HepG2 (cell line): ENCODE results near the gene MRPS14. TPM values are rescaled to one million over a fixed set of nuclear protein-coding genes. Genes with fewer than 3 reads are reported as not detected.

Source experiments
- ATF3 ChIP-seq: sonication (generic); formaldehyde crosslinking; IDR thresholded peaks from 2 replicates; pipeline ENCODE4 v1.4.0; 2020; ENCODE audit warnings: missing genetic modification reagents
- BHLHE40 ChIP-seq: IDR thresholded peaks from 2 replicates; pipeline ENCODE4 v1.6.1; 2011; ENCODE audit warnings: low read length, improper control_type of control experiment
- FOXJ3 ChIP-seq: sonication (generic); formaldehyde crosslinking; IDR thresholded peaks from 2 replicates; pipeline ENCODE4 v1.4.0; 2020; ENCODE audit warnings: missing genetic modification reagents, mild to moderate bottlenecking, borderline replicate concordance
- FUBP1 ChIP-seq: sonication (generic); formaldehyde crosslinking; IDR thresholded peaks from 2 replicates; pipeline ENCODE4 v1.5.1; 2020; ENCODE audit warnings: missing genetic modification reagents, mild to moderate bottlenecking, borderline replicate concordance
- GLI4 ChIP-seq: sonication (generic); formaldehyde crosslinking; IDR thresholded peaks from 2 replicates; pipeline ENCODE4 v1.5.1; 2020; ENCODE audit warnings: missing genetic modification reagents, mild to moderate bottlenecking, moderate library complexity, borderline replicate concordance
- ISL2 ChIP-seq: sonication (generic); formaldehyde crosslinking; IDR thresholded peaks from 2 replicates; pipeline ENCODE4 v1.5.0; 2020; ENCODE audit warnings: missing genetic modification reagents
- MTA1 ChIP-seq: sonication (generic); formaldehyde crosslinking; IDR thresholded peaks from 2 replicates; pipeline ENCODE4 v1.4.0; 2020; ENCODE audit warnings: missing genetic modification reagents, mild to moderate bottlenecking, borderline replicate concordance
- NR2C2 ChIP-seq: sonication (generic); formaldehyde crosslinking; IDR thresholded peaks from 2 replicates; pipeline ENCODE4 v1.4.0; 2020; ENCODE audit warnings: missing genetic modification reagents, mild to moderate bottlenecking, moderate library complexity, borderline replicate concordance
- REXO4 ChIP-seq: sonication (generic); formaldehyde crosslinking; IDR thresholded peaks from 2 replicates; pipeline ENCODE4 v1.8.0; 2022; ENCODE audit warnings: missing genetic modification reagents, mild to moderate bottlenecking, borderline replicate concordance
- RXRB ChIP-seq: IDR thresholded peaks from 2 replicates; pipeline ENCODE4 v1.6.1; 2016; ENCODE audit warnings: borderline replicate concordance, missing genetic modification reagents, missing compliant biosample characterization
- THAP7 ChIP-seq: sonication (generic); formaldehyde crosslinking; IDR thresholded peaks from 2 replicates; pipeline ENCODE4 v1.8.1; 2023; ENCODE audit warnings: mild to moderate bottlenecking, missing genetic modification reagents
- ZC3H4 ChIP-seq: sonication (generic); formaldehyde crosslinking; IDR thresholded peaks from 2 replicates; pipeline ENCODE4 v1.4.0; 2020; ENCODE audit warnings: missing genetic modification reagents, borderline replicate concordance
- ZEB1 ChIP-seq: IDR thresholded peaks from 2 replicates; pipeline ENCODE4 v1.6.1; 2012; ENCODE audit warnings: mild to moderate bottlenecking, low read depth, inconsistent platforms; ENCODE audit not compliant: insufficient replicate concordance
- ZMAT5 ChIP-seq: sonication (generic); formaldehyde crosslinking; IDR thresholded peaks from 2 replicates; pipeline ENCODE4 v1.5.0; 2020; ENCODE audit warnings: mild to moderate bottlenecking, low read depth, missing genetic modification reagents, borderline replicate concordance
- ZNF232 ChIP-seq: sonication (generic); formaldehyde crosslinking; IDR thresholded peaks from 2 replicates; pipeline ENCODE4 v1.4.0; 2020; ENCODE audit warnings: missing genetic modification reagents, borderline replicate concordance
- ZNF33A ChIP-seq: sonication (generic); formaldehyde crosslinking; IDR thresholded peaks from 2 replicates; pipeline ENCODE4 v1.5.1; 2020; ENCODE audit warnings: missing genetic modification reagents, mild to moderate bottlenecking, moderate library complexity, borderline replicate concordance
- ZNF414 ChIP-seq: sonication (generic); formaldehyde crosslinking; IDR thresholded peaks from 2 replicates; pipeline ENCODE4 v1.5.0; 2020; ENCODE audit warnings: missing genetic modification reagents
- ZNF501 ChIP-seq: sonication (generic); formaldehyde crosslinking; IDR thresholded peaks from 2 replicates; pipeline ENCODE4 v1.5.1; 2020; ENCODE audit warnings: mild to moderate bottlenecking, moderate library complexity, missing genetic modification reagents
- ZNF510 ChIP-seq: sonication (generic); formaldehyde crosslinking; IDR thresholded peaks from 2 replicates; pipeline ENCODE4 v1.4.0; 2020; ENCODE audit warnings: low read depth, mild to moderate bottlenecking, missing genetic modification reagents
- ZNF546 ChIP-seq: sonication (generic); formaldehyde crosslinking; conservative IDR thresholded peaks from 2 replicates; pipeline ENCODE4 v1.8.1; 2023; ENCODE audit warnings: mild to moderate bottlenecking, missing genetic modification reagents
- ZNF629 ChIP-seq: sonication (generic); formaldehyde crosslinking; conservative IDR thresholded peaks from 2 replicates; pipeline ENCODE4 v1.5.0; 2020; ENCODE audit warnings: missing genetic modification reagents
- ZNF784 ChIP-seq: sonication (generic); formaldehyde crosslinking; IDR thresholded peaks from 2 replicates; pipeline ENCODE4 v1.5.1; 2020; ENCODE audit warnings: missing genetic modification reagents, mild to moderate bottlenecking, borderline replicate concordance
- ZNF816 ChIP-seq: sonication (generic); formaldehyde crosslinking; IDR thresholded peaks from 2 replicates; pipeline ENCODE4 v1.8.0; 2022; ENCODE audit warnings: missing genetic modification reagents, mild to moderate bottlenecking, borderline replicate concordance
- ZSCAN22 ChIP-seq: sonication (generic); formaldehyde crosslinking; IDR thresholded peaks from 2 replicates; pipeline ENCODE4 v1.4.0; 2020; ENCODE audit warnings: mild to moderate bottlenecking, missing genetic modification reagents
- polyA plus RNA-seq, 8 experiments: library from polyadenylated mRNA; depleted of rRNA in 3 of 8; stranded (reverse) in 7 of 8; unstranded in 1 of 8; fragments of >200 nt; fragmentation: Illumina TruSeq in 4 of 8; extraction: Trizol in 4 of 8; gene quantifications; 2 replicates each; pipeline versions ENCODE4 v1.2.1 to v1.2.3, GENCODE V29; 2011 to 2016; ENCODE audit warnings: low read depth in 4 of 8, missing spikeins in 1 of 8, mixed read lengths in 1 of 8; ENCODE audit not compliant: insufficient read depth in 1 of 8
- total RNA-seq, 5 experiments: library from RNA; depleted of rRNA; stranded (reverse); fragments of >200 nt; fragmentation: Illumina TruSeq; extraction: Trizol; gene quantifications; 2 replicates each; pipeline ENCODE4 v1.2.3, GENCODE V29; 2016; ENCODE audit warnings: low read depth in 1 of 5

MRPS14 gene
- total and polyA plus RNA-seq, 2 of the 13 experiments (the other 11 are each of a cell fraction or from before 2014, with no cell fraction given) = 36.6 to 43.2 TPM

- TF ChIP-seq NR2C2 (peak; percentile 91; the same call in 1 of the 2 replicates), RXRB (CRISPR knock-in tag) (peak; percentile 45; the same call in 1 of the 2 replicates), ZNF546 (CRISPR knock-in tag) (peak; percentile 30; the same call in 1 of the 2 replicates), GLI4 (no peak), ZC3H4 (CRISPR knock-in tag) (peak; percentile 8), ZSCAN22 (CRISPR knock-in tag) (0 out of 2 replicates have a peak, but pooled peaks have one; percentile 10), BHLHE40 (peak; percentile 27; the same call in 1 of the 2 replicates), ZNF510 (no peak; the same call in 1 of the 2 replicates), ZEB1 (peak; percentile 28), ZNF232 (CRISPR knock-in tag) (no peak), ZMAT5 (CRISPR knock-in tag) (no peak), ATF3 (CRISPR knock-in tag) (peak; percentile 72; the same call in 1 of the 2 replicates), ZNF33A (CRISPR knock-in tag) (no peak), FUBP1 (0 out of 2 replicates have a peak, but pooled peaks have one; percentile 68), THAP7 (CRISPR knock-in tag) (peak; percentile 62; the same call in 1 of the 2 replicates), MTA1 (CRISPR knock-in tag) (no peak; the same call in 1 of the 2 replicates), ISL2 (CRISPR knock-in tag) (peak; percentile 58; the same call in 1 of the 2 replicates), ZNF784 (CRISPR knock-in tag) (peak; percentile 99), FOXJ3 (CRISPR knock-in tag) (no peak), ZNF629 (no peak; the same call in 1 of the 2 replicates), ZNF414 (no peak; the same call in none of the 2 replicates), REXO4 (CRISPR knock-in tag) (no peak), ZNF816 (CRISPR knock-in tag) (no peak), ZNF501 (no peak)
Observed at GRCh38 chr1:174999216-174999935, 23.8 kb downstream of the MRPS14 start (continued).
